ENCODE results near the gene NCAN.

The NCAN gene

GRCh38 chr19:19262190-19263057 is 50.7 kb downstream of the NCAN start:
- no peak for DNase-seq

DNA sequence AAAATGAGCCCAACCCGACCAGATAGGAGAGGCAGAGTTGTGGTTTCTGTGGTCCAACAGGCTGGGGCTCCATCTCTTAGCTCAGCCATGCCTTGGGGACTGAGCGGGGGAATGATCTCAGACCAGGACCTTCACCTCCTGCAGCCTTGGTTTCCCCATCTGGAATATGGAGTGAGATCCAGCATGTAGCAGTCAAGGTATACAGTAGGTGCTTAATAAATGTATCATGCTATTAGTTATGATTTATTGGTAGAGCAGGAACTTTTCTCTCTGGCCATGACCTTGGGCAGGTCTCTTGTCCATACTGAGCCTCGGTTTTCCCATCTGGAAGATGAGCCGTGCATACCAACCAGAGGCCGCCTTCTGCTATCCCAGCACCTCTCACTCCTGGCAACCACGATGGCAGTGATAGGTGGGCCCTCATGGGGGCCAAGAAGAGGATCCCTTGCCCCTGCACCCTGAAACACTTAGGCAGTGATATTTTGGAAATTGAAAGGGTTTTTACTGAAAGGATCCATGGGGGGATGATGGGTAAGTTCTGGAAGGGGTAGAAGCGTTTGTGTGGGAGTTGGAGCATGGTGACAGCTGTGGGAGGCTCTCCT is 52.2 kb downstream of the NCAN start:
- no peak for DNase-seq

- DNase-seq, result no peak
Measured at GRCh38 chr19:19267305-19267704, 55.5 kb downstream of the NCAN start.

GRCh38 chr19:19268453-19269385 is 57.0 kb downstream of the NCAN start:
- no peak for DNase-seq

DNA sequence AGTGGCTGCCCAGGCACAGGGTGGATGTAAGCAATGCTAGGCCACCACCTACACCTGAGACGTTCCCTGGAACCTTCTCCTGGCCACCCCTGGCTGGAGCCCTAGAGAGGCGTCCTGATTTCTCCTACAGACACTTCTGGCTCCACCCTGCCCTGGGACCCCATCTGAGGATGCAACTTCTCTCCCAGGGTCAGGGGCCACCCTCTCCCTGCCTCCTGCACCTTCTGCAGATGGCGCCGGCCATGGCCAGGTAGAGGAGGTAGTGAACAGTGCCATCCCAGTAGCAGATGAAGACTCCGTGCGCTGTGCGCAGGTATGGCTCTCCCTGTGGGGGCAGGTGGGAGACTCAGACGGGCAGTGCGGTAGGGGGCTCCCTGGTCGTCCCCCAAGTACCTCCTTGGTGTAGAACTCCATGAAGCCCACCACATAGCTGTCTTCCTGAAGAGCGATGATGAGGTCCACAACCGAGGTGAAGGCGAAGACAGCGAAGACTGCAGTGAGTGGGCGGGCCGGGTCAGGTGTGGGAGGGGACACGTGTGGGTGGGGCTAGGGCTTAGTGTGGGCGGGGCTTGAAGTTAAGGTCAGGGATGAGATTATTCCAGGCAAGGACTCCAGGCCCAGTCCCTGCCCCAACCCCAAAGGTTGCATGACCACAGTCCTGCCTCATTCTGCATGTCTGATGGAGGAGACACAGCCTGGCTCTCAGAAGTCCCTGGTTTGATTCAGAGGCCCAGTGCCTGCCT is 58.4 kb downstream of the NCAN start:
- DNase-seq, result no peak

- DNase-seq, result no peak
Measured at GRCh38 chr19:19270749-19271571, 59.2 kb downstream of the NCAN start.

DNA sequence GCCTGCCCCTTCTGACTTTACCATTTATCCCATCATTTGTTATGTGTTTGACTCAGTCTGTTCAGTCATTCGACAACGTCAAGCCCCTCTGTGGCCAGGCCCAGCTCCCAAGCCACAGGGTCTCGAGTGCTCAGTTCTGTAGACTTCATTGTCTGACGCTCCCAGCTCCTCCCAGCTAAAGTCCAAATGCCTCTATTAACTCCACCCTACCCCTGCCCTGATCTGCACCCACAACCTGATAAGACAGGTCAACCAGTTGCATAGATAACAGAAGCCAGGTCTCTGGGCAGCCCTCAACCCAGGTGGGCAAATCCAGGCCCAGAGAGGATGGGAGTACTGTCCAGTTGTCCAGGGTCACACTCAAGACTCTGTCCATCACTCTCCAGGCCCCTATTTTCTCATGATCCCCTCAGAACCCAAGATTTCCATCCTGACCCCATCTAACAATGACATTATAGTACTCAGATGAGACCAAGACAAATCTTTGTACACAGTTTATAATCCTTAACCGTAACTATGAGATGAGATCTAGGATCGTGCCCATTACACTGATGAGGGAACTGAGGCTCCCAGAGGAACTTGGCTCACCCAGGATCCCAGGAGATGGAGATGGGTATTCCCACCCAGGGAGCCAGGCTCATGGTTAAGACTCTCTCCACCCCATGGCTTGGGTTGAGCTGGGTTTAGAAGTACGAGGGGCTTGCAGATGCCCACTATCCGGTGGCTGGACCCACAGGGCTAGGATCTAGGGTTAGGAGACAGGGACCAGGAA is 60.3 kb downstream of the NCAN start:
- no peak for DNase-seq

GRCh38 chr19:19274146-19274545 is 62.4 kb downstream of the NCAN start:
- no peak for DNase-seq

DNA sequence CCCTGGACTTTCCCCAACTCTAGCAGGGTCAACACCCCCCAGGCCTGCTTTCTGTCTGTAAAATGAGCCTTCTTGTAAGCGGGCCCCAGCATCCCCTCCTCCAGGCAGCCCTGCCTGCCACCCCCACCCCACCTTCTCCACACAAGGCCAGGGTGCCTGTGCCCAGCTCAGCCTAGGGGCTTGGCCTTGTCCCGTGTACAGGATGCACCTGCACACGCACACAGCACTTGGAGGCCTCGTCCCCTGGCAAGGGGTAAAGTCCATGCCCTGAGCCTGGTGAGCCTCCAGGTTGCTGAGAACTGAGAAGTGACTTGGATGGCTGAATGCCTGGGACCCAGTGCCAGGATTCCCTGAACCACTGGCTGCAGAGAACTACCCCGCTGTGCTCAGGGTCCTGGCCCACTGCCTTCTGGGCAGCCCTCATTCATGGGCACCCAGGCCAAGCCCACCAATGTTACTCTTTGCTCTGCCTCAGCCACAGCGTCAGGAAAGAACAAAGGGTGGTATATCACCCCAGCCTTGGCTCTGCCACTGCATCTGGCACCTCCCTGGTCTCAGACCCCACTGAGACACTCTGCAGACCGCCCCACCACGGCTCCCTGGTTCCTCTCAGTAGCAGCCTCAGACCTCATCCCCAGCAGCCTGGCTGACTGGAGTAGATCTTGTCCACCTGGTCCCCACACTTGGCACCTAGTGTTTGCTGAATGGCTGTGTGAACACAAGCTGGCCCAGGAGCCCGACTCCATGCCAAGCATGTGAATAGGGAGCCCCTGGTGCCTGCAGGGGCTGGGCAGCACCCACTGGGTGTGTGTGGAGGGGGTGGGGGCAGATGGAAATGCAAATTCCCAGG is 63.2 kb downstream of the NCAN start:
- DNase-seq, result no peak

- no peak for DNase-seq
Measured at GRCh38 chr19:19276386-19276785, 64.6 kb downstream of the NCAN start.

DNA sequence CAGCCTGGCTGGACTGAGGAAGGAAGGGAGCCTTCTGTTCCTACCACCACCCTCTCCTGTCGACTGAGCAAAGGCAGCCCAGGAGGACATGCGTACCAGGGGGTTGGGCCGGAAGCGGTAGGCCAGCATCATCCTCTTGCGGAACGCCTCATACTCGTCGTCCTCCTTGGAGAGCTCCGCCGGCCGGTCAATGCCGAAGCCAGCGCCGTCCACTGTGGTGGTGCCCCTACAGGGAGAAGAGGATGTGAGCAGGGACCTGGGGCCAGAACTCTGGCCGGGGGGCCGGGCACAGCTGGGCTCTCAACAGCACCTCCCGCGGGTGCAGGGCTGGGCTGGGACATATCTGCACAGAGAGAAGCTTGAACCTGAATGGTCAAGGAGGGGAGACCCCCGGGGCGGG is 65.1 kb downstream of the NCAN start:
- DNase-seq, result no peak

DNA sequence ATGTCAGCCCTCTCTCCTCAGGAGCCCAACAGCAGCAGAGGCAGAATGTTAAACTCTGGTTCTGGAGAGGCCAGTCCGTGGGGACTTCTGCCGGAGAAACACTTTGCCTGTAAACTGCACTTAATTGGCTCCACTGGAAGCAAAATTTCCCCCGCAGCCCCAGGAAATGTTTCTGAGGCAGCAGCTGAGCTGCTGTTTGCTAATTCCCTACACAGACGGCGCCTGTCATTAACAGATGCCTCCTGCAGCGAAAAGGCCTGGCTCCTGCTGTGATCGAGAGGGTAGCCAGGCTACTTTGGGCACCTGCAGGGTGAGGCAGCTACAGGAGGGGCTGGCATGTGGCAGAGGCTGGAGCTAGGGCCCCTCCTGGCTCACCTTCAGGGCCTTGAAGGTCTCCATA is 66.6 kb downstream of the NCAN start:
- DNase-seq, result no peak

GRCh38 chr19:19279062-19279612 is 67.4 kb downstream of the NCAN start:
- no peak for DNase-seq

GRCh38 chr19:19279853-19280252 is 68.1 kb downstream of the NCAN start:
- no peak for DNase-seq

GRCh38 chr19:19280561-19280960 is 68.8 kb downstream of the NCAN start:
- no peak for DNase-seq

DNA sequence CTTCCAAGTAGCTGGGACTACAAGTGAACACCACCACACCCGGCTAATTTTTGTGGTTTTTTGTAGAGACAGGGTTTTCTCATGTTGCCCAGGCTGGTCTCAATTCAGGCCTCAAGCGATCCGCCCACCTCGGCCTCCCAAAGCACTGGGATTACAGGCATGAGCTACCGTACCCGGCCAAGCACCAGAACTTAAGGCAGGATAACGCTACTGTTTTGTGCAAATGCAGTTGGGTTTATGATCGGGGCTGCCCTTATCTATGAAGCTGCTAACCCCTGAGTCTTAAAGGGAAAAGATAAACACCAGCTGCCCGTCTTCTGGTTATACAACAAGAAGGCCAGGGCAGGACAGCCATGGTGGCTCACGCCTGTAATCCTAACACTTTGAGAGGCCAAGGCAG is 73.9 kb downstream of the NCAN start:
- DNase-seq, result no peak

GRCh38 chr19:19292607-19293006 is 80.8 kb downstream of the NCAN start:
- no peak for DNase-seq

GRCh38 chr19:19294914-19295313 is 83.2 kb downstream of the NCAN start:
- DNase-seq, result no peak

GRCh38 chr19:19296953-19297689 is 85.4 kb downstream of the NCAN start:
- no peak for DNase-seq
